ENCODE measurements around the gene EDA.

EDA gene

DNA sequence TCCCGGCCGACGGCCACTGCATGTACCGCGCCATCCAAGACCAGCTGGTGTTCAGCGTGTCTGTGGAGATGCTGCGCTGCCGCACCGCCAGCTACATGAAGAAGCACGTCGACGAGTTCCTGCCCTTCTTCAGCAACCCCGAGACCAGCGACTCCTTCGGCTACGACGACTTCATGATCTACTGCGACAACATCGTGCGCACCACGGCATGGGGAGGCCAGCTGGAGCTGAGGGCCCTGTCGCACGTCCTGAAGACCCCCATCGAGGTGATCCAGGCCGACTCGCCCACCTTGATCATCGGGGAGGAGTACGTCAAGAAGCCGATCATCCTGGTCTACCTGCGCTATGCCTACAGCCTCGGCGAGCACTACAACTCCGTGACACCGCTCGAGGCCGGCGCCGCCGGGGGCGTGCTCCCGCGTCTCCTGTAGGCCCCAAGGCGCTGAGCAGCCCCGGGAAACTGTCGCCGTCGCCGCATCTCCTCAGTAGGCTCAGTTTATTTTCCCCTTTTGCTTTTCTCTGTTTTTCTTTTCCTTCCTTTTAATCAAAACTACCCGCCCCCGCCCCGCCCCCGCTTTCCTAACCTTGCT, 447.1 kb downstream of the EDA start:
- DNase-seq (ENCODE audit: low read depth in 2 of 2) = no peak

DNA sequence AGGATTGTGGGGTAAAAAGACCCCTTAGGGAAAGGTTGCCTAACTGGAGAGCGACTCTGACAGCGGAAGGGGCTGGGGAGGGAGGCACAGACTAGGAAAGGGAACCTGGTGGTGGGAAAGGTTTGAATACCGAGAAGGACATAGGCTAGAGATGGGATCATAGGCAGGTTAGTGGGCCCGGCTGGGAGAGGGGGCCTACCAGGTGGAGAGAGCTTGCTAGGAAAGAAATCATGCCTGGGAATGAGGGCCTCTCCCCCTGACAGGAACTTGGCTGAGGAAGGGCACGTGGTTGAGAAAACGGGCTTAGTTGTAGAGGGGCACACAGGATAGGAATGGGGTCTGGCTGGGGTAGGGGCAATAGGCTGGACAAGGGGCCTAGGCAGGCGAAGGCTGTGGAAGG, 450.7 kb downstream of the EDA start:
- DNase-seq (ENCODE audit: low read depth in 2 of 2) = no peak

DNA sequence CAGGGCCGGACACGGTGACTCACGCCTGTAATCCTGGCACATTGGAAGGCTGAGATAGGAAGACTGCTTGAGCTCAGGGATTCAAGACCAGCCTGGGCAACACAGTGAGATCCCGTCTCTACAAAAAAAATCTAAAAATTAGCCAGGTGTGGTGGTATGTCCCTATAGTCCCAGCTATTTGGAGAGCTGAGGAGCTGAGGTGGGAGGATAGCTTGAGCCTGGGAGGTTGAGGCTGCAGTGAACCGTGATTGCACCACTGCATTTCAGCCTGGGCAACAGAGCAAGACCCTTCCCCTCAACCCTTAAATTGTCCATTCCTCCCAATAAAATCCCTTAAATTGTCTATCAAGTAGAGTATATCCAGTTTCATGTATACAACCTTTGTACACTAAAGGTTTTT, 463.4 kb downstream of the EDA start:
- DNase-seq (ENCODE audit: low read depth in 2 of 2) = no peak

DNA sequence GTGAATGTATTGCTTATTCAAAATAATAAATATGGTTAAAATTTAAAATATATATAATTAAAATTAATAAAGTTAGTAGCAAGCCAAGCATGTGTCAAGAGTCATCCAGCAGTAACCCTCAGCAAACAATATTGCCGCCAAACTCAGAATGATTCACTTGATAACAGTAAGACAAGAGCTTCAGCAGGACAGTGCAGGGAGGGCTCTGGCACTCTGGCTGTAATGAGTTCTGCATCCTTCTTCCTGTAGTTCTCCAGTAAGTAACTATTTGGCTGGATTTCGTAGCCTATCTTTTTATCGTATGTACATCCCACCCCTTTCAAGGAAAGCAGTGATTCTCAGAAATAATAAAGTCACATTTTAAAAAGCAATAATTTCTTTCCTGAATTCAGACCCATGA, 464.0 kb downstream of the EDA start:
- DNase-seq (ENCODE audit: low read depth in 2 of 2) = no peak

DNA sequence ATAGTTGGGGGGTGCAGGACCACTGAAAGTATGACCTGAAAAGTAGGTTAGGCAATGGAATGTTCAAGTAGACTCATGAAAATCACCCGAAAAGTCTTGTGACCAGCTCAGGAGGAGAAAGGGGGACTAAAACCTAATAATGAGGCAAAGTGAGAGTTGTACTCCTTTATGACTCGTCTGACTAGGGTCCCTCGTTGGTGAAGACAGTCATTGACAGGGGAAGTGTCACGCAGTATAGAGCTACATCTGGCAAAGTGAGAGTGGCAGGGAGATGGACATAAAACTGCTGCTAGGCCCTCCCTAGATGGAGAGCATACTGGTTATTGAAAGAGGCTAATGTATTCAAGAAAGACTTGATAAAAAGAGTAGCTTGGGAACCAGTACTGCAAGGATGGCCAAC, 466.8 kb downstream of the EDA start:
- no peak for DNase-seq (ENCODE audit: low read depth in 2 of 2)

DNA sequence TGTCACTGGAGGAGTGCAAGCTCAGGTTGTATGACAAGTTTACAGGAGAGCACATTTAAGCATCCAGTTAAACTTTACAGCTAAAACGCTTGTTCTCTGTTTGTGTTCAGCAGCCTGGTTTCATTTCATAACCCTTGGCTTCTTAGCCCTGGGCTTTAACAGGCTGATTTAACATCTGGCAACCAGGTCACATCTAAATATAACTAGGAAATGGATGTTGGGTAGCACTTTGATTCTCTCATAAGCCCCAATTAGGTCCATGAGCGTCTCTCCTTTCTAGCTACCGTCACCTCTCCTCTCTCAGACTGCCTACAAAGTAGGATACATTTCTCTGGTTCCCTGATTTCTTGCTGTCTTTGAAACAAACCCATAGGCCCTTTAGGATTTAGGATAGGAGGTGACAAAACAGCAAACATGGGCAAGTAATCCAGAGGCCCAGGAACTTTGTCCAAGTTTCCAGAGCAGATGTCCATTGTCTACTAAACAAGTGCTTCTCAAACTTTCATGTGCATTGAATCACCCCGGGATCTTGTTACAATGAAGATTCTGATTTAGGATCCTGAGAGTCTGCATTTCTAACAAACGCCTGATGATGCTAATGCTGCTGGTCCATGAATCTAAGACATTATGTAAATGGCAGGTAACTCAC, 468.8 kb downstream of the EDA start:
- no peak for DNase-seq (ENCODE audit: low read depth in 2 of 2)

DNA sequence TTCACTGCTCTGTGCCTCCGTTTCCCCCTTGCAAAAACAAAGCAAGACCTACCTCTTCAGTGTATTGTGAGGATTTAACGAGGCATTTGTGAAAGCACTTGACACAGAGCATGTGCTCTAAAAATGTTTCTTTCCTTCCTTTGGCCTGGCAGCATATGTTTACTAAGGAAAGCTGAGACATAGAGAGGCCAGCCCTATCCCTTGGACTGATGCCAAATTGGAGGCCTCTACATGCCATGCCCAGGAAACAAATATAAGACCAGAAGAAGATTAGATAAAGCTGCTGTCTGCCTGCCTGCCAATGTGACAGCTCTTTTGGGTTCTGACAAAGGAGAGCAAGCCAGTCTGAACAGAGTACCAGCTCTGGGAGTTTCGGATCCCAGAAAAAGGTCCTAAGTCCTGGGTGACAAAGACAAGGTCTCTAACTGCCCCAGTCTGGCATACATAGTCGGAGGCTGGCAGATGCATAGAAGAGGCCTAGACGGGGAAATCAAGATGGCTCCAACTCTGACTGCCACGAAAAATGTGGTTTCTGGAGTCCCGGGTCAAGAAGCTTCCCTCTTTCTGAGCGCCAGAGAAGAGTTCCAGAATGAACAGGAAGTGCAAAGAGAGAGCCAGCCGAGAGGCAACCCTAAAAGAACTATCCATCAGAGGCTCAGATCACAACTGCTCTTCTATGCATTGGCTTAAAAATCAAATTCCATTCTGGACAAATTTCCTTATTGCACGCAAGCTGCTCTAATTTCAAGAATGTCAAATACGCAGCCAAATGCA, 472.1 kb downstream of the EDA start:
- no peak for DNase-seq (ENCODE audit: low read depth in 2 of 2)

DNA sequence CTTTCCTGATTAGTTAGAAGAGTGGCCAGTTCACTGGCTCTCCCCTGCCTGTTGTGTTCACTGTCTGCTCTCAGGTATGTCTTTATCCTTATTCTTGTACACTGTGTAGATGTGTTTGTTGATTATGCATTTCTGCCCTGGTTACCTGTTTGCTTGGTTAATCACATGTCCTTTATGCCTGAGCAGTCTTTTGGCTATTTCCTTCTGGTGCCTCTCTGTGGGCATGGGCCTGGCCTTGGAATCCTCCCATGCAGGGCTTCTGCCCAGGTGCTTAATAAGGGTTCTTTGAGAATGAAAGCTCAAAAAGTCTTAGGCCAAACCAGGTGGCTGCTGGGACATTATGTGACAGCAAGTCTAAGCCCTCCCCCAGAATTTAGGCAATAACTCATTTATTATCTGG, 472.8 kb downstream of the EDA start:
- DNase-seq (ENCODE audit: low read depth in 2 of 2) = no peak
